ENCODE data around the gene SEC11A. TPM values are rescaled to one million over a fixed set of nuclear protein-coding genes. Genes with fewer than 3 reads are reported as not detected.
"Not testable (repeated sequence)": the region's sequence is repeated elsewhere in the genome, so short reads cannot be mapped to it uniquely, and the experiment has no call there.

The SEC11A gene
- polyA plus RNA-seq, 1 experiment = 324 TPM

- DNase-seq (ENCODE audit: low read depth, low spot score) = no peak
- H3K27ac ChIP-seq (ENCODE audit: low read depth, low read length) = no peak overlapping the region
- H3K4me3 ChIP-seq (ENCODE audit: low read depth, low read length) = no peak overlapping the region
- H3K27me3 ChIP-seq (ENCODE audit: control insufficient read depth, insufficient read depth, low read length) = no peaks in the 10 kb centered on the region
- CTCF ChIA-PET = interaction anchor here (0.6 to 1.3 kb wide), 2 partner anchors 280 to 289 kb away, joined by 6 to 7 read pairs; no protein-coding TSS in a partner anchor
- no peaks in the 10 kb centered on the region for H3K9me3 ChIP-seq (ENCODE audit: control insufficient read depth, insufficient read depth, low read length)
- POLR2A ChIA-PET = no interaction called here
- TF ChIP-seq CTCF (IDR thresholded peaks at IDR 0.05; ENCODE audit: low read depth, low read length) = no peak
These were observed 67.4 kb downstream of the SEC11A start for GRCh38 chr15:84648539-84648938.

- no peak overlapping the region for H3K27ac ChIP-seq (ENCODE audit: low read depth, low read length)
- TF ChIP-seq CTCF (IDR thresholded peaks at IDR 0.05; ENCODE audit: low read depth, low read length) = no peak
- no peaks in the 10 kb centered on the region for H3K9me3 ChIP-seq (ENCODE audit: control insufficient read depth, insufficient read depth, low read length)
- no peak for DNase-seq (ENCODE audit: low read depth, low spot score)
- H3K4me3 ChIP-seq (ENCODE audit: low read depth, low read length) = no peak overlapping the region
- H3K27me3 ChIP-seq (ENCODE audit: control insufficient read depth, insufficient read depth, low read length) = no peaks in the 10 kb centered on the region
- POLR2A ChIA-PET = no interaction called here
- CTCF ChIA-PET = interaction anchor here (1.3 kb wide), 1 partner anchor 11 kb away, joined by 9 read pairs; the partner anchor contains the start of gene NMB
These were observed 68.2 kb downstream of the SEC11A start for GRCh38 chr15:84647726-84648125.

GRCh38 chr15:84645997-84646396 is 69.9 kb downstream of the SEC11A start:
- H3K4me3 ChIP-seq (ENCODE audit: low read depth, low read length) = no peak overlapping the region
- DNase-seq (ENCODE audit: low read depth, low spot score) = no peak
- no peaks in the 10 kb centered on the region for H3K27me3 ChIP-seq (ENCODE audit: control insufficient read depth, insufficient read depth, low read length)
- ChIA-PET CTCF (no interaction called here), POLR2A (no interaction called here)
- no peak for TF ChIP-seq CTCF (IDR thresholded peaks at IDR 0.05; ENCODE audit: low read depth, low read length)
- H3K9me3 ChIP-seq (ENCODE audit: control insufficient read depth, insufficient read depth, low read length) = no peaks in the 10 kb centered on the region
- H3K27ac ChIP-seq (ENCODE audit: low read depth, low read length) = no peak overlapping the region

- no peaks in the 10 kb centered on the region for H3K9me3 ChIP-seq (ENCODE audit: control insufficient read depth, insufficient read depth, low read length)
- no peak for TF ChIP-seq CTCF (IDR thresholded peaks at IDR 0.05; ENCODE audit: low read depth, low read length)
- no peak overlapping the region for H3K27ac ChIP-seq (ENCODE audit: low read depth, low read length)
- H3K4me3 ChIP-seq (ENCODE audit: low read depth, low read length) = no peak overlapping the region
- DNase-seq (ENCODE audit: low read depth, low spot score) = no peak
- ChIA-PET CTCF (no interaction called here), POLR2A (no interaction called here)
- no peaks in the 10 kb centered on the region for H3K27me3 ChIP-seq (ENCODE audit: control insufficient read depth, insufficient read depth, low read length)
These were observed 70.4 kb downstream of the SEC11A start for GRCh38 chr15:84645496-84645895.

GRCh38 chr15:84643838-84644237 is 72.1 kb downstream of the SEC11A start:
- ChIA-PET CTCF (interaction anchor here (0.7 kb wide), 2 partner anchors 8 to 56 kb away, joined by 3 to 8 read pairs; no protein-coding TSS in a partner anchor), POLR2A (no interaction called here)
- DNase-seq (ENCODE audit: low read depth, low spot score) = no peak
- TF ChIP-seq CTCF (IDR thresholded peaks at IDR 0.05; ENCODE audit: low read depth, low read length) = no peak
- H3K27me3 ChIP-seq (ENCODE audit: control insufficient read depth, insufficient read depth, low read length) = no peaks in the 10 kb centered on the region
- H3K4me3 ChIP-seq (ENCODE audit: low read depth, low read length) = no peak overlapping the region
- no peak overlapping the region for H3K27ac ChIP-seq (ENCODE audit: low read depth, low read length)
- no peaks in the 10 kb centered on the region for H3K9me3 ChIP-seq (ENCODE audit: control insufficient read depth, insufficient read depth, low read length)

- POLR2A ChIA-PET = interaction anchor here (0.6 kb wide), 1 partner anchor 192 kb away, joined by 4 read pairs; no protein-coding TSS in a partner anchor
- H3K4me3 ChIP-seq (ENCODE audit: low read depth, low read length); CTCF ChIA-PET; H3K27ac ChIP-seq (ENCODE audit: low read depth, low read length); DNase-seq (ENCODE audit: low read depth, low spot score); H3K9me3 ChIP-seq (ENCODE audit: control insufficient read depth, insufficient read depth, low read length); H3K27me3 ChIP-seq (ENCODE audit: control insufficient read depth, insufficient read depth, low read length): not testable (repeated sequence)
These were observed 73.3 kb downstream of the SEC11A start for GRCh38 chr15:84642640-84643039.

GRCh38 chr15:84641871-84642270 is 74.1 kb downstream of the SEC11A start:
- CTCF ChIA-PET; POLR2A ChIA-PET; DNase-seq (ENCODE audit: low read depth, low spot score): not testable (repeated sequence)

More at GRCh38 chr15:84641871-84642270, 74.1 kb downstream of the SEC11A start:
- H3K4me3 ChIP-seq (ENCODE audit: low read depth, low read length); H3K27ac ChIP-seq (ENCODE audit: low read depth, low read length); H3K9me3 ChIP-seq (ENCODE audit: control insufficient read depth, insufficient read depth, low read length); H3K27me3 ChIP-seq (ENCODE audit: control insufficient read depth, insufficient read depth, low read length): not testable (repeated sequence)
